Activated CD8-positive, alpha-beta T cell treated with anti-CD3 and anti-CD28 coated beads for 36 hours (primary cell): ENCODE data around the gene MAPK14. TPM values are rescaled to one million over a fixed set of nuclear protein-coding genes. Genes with fewer than 3 reads are reported as not detected.
A peak's percentile ranks its signal among the peaks of the same experiment; 100 is the strongest.

Experiments
- ATAC-seq: fragments of 200-7000 bp; cut with Tn5 transposase; one replicate; pipeline ENCODE4 v1.10.0; 2021; ENCODE audit warnings: mild to moderate bottlenecking, moderate library complexity
- CTCF ChIA-PET: fragments of 350-600 bp; sonication (Branson Sonifier 250); formaldehyde crosslinking; loops from one replicate; lab custom pipeline; 2021; ENCODE audit warnings: antibody characterized with exemption; lab: Charles Lee
- POLR2A ChIA-PET: fragments of 350-600 bp; sonication (Branson Sonifier 250); formaldehyde crosslinking; loops from one replicate; lab custom pipeline; 2021; ENCODE audit warnings: antibody characterized with exemption; lab: Charles Lee
- DNase-seq: peaks from one replicate; pipeline ENCODE4 v3.0.0-alpha.2; 2020
- H3K27ac Mint-ChIP-seq: one replicate; pipeline ENCODE4 v1.8.0; 2021; ENCODE audit warnings: mild to moderate bottlenecking, mixed read lengths
- H3K27me3 Mint-ChIP-seq: one replicate; pipeline ENCODE4 v1.8.0; 2021; ENCODE audit warnings: mixed read lengths
- H3K36me3 Mint-ChIP-seq: one replicate; pipeline ENCODE4 v1.8.0; 2021; ENCODE audit warnings: low read depth, mixed read lengths
- H3K4me1 Mint-ChIP-seq: one replicate; pipeline ENCODE4 v1.8.0; 2021; ENCODE audit warnings: low read depth, mixed read lengths
- H3K4me3 Mint-ChIP-seq: one replicate; pipeline ENCODE4 v1.8.0; 2021; ENCODE audit warnings: mild to moderate bottlenecking, moderate library complexity, mixed read lengths
- H3K9me3 Mint-ChIP-seq: one replicate; pipeline ENCODE4 v1.8.0; 2021; ENCODE audit warnings: mixed read lengths
- intact Hi-C: fragments of 100-400 bp; cut with micrococcal nuclease; formaldehyde crosslinking; loops from one replicate; pipeline ENCODE4 v1.10.0; 2022
- total RNA-seq, 2 experiments: library from RNA; stranded (reverse); gene quantifications; one replicate each; pipeline ENCODE4 v1.2.3, GENCODE V29; 2021
- TF ChIP-seq, protein P1 (sequence below): fragments of 200-600 bp; IDR thresholded peaks from one replicate; pipeline ENCODE4 v1.8.0; 2022; ENCODE audit warnings: antibody characterized with exemption, mild to moderate bottlenecking

The MAPK14 gene
- total RNA-seq, 2 experiments from 2014 or later = 45.7 to 49.8 TPM

DNA sequence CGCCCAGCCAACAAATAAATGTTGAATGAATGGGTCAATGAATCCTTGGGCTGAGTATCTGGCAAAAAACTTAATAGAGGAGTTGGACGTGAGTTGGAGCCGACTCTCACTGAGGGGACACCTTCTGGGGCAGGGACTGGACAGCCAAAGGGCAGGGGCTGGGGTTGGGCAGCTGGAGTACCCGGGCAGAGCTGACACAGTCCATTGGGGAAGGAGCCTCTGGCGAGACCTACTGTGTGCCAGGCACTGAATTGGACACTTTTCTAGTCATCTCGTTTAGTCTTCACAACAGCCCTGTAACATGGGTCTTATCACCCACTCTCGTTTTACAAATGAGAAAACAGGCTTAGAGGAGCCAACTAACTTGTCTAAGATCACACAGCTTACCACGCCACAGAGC lies 98.0 kb downstream of the MAPK14 start:
- intact Hi-C loops = loop anchor here (10.0 kb wide), 1 partner anchor 239 kb away; no protein-coding TSS in a partner anchor
- TF ChIP-seq, protein P1, sequence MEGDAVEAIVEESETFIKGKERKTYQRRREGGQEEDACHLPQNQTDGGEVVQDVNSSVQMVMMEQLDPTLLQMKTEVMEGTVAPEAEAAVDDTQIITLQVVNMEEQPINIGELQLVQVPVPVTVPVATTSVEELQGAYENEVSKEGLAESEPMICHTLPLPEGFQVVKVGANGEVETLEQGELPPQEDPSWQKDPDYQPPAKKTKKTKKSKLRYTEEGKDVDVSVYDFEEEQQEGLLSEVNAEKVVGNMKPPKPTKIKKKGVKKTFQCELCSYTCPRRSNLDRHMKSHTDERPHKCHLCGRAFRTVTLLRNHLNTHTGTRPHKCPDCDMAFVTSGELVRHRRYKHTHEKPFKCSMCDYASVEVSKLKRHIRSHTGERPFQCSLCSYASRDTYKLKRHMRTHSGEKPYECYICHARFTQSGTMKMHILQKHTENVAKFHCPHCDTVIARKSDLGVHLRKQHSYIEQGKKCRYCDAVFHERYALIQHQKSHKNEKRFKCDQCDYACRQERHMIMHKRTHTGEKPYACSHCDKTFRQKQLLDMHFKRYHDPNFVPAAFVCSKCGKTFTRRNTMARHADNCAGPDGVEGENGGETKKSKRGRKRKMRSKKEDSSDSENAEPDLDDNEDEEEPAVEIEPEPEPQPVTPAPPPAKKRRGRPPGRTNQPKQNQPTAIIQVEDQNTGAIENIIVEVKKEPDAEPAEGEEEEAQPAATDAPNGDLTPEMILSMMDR = no peak
- H3K4me1 Mint-ChIP-seq = peaks cover 76% of the 10 kb centered on the region
- no peaks in the 10 kb centered on the region for H3K9me3 Mint-ChIP-seq
- DNase-seq = no peak
- H3K4me3 Mint-ChIP-seq = no peak overlapping the region
- no peaks in the 10 kb centered on the region for H3K27me3 Mint-ChIP-seq
- ChIA-PET CTCF (interaction anchor here (1.0 to 2.5 kb wide), 5 partner anchors 25 to 215 kb away, joined by 3 to 8 read pairs (median 6); no protein-coding TSS in a partner anchor), POLR2A (interaction anchor here (1.1 to 1.6 kb wide), 3 partner anchors 15 to 70 kb away, joined by 3 to 6 read pairs (median 3); no protein-coding TSS in a partner anchor)
- no peak for ATAC-seq
- H3K27ac Mint-ChIP-seq = no peak overlapping the region
- peaks cover 3% of the 10 kb centered on the region for H3K36me3 Mint-ChIP-seq

DNA sequence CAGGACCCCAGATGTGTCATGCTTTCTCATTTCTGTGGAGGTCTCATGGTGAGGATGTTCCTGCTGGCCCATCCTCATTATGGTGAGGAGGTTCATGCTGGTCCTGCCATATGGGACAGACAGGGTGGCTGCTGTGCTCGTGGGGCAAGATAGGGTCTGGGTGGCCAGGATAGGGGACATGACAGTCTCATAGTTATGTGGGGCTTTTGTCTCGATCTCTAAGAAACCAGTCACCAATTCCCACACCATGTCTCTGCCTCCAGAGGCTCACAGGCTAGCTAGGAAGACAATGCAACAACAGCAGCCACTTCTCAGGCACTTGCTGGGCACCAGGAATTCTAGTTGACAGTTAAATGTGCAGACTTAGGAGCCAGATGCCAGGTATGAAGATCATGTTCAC lies 98.5 kb downstream of the MAPK14 start:
- Mint-ChIP-seq H3K9me3 (no peaks in the 10 kb centered on the region), H3K27me3 (no peaks in the 10 kb centered on the region), H3K27ac (peak overlapping the region; percentile 1), H3K36me3 (peaks cover 3% of the 10 kb centered on the region), H3K4me1 (peaks cover 70% of the 10 kb centered on the region), H3K4me3 (no peak overlapping the region)
- no peak for DNase-seq
- ChIA-PET POLR2A (interaction anchor here (1.1 to 1.6 kb wide), 5 partner anchors 14 to 71 kb away, joined by 3 to 6 read pairs (median 3); no protein-coding TSS in a partner anchor), CTCF (interaction anchor here (0.8 to 2.5 kb wide), 6 partner anchors 25 to 215 kb away, joined by 3 to 8 read pairs (median 6); no protein-coding TSS in a partner anchor)
- ATAC-seq = no peak
- TF ChIP-seq, protein P1 = no peak
- intact Hi-C loops = loop anchor here (10.0 kb wide), 1 partner anchor 239 kb away; no protein-coding TSS in a partner anchor

DNA sequence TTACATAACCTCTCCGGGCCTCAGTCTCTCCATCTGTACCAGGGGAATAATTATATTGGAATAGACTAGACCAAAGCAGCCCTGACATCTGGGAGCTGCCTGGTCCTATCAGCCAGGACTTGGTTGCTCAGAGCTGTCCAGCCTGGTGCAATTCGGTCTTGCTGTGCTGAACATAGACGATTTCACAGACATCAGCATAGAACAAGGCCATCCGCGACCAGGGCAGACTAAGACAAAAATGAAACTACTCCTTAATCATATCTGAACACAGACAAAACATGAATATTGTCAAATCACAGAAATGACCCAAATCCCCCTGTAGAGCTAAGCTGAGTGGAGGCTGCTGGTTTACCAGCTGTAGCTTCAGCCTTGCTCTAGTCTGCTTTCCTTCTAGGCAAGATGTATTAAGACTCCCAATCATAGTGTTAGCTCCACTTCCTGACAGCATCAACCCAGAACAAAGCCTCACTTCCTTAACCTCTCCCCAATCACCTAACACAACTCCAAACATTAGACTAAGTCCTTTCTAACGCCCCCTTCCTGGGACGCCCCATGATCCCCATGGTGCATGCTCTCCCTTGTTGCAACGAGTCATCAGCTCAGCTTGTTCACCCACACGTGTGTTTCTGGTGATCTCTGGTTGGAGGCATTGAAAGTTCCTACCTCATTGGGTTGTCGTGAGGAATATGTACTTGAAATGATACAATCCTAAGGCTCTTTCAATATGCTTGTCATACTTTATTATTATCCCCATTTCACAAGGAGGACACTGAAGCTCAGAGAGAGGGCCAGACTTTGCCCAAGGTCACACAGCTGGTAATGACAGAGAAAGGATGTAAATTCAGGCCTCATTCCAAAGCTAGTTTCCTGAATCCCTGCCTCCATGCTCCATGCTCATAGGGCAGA lies 99.2 kb downstream of the MAPK14 start:
- POLR2A ChIA-PET = interaction anchor here (0.6 to 1.5 kb wide), 4 partner anchors 14 to 71 kb away, joined by 3 to 4 read pairs (median 4); no protein-coding TSS in a partner anchor
- intact Hi-C loops = loop anchor here (10.0 kb wide), 1 partner anchor 238 kb away; no protein-coding TSS in a partner anchor
- Mint-ChIP-seq H3K4me3 (no peak overlapping the region), H3K36me3 (peaks cover 3% of the 10 kb centered on the region), H3K27ac (peak overlapping the region; percentile 27), H3K9me3 (no peaks in the 10 kb centered on the region), H3K27me3 (no peaks in the 10 kb centered on the region), H3K4me1 (peaks cover 66% of the 10 kb centered on the region)
- TF ChIP-seq, protein P1 = no peak
- DNase-seq = peak; percentile 57
- no peak for ATAC-seq
- CTCF ChIA-PET = interaction anchor here (0.8 to 2.5 kb wide), 7 partner anchors 18 to 214 kb away, joined by 3 to 8 read pairs (median 5); partner anchors contain the start of gene MAPK14

DNA sequence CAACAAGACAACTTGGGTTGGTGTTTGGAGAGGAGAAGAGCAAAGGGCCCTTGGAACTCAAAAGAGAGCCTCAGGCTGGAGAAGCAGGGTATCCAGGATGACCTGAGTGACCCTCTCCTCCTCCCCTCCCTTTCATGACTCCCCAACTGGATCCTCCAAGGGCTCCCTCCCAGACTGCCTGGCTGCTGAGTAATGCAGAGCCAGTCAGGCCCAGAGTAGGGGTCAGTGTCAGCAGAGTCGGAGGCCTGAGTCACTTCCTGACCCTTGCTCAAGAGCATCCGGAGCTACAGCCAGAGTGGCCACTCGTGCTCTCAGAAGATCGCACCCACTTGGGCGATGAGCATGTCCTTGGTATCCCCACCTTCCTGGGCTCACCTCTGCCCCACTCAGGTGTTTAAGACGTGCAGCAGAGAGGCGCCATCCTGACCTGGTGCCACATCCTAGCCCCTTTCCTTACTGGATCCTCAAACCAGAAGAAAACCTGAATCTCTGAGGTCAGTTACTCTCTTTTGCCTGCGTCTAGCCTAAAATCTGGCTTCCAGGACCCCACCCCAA lies 99.9 kb downstream of the MAPK14 start:
- no peak for DNase-seq
- intact Hi-C loops = loop anchor here (10.0 kb wide), 1 partner anchor 237 kb away; no protein-coding TSS in a partner anchor
- ChIA-PET POLR2A (interaction anchor here (1.1 kb wide), 1 partner anchor 15 kb away, joined by 3 read pairs; no protein-coding TSS in a partner anchor), CTCF (interaction anchor here (1.1 to 1.8 kb wide), 3 partner anchors 19 to 100 kb away, joined by 3 to 6 read pairs (median 3); partner anchors contain the start of gene MAPK14)
- no peak for ATAC-seq
- no peak overlapping the region for H3K4me3 Mint-ChIP-seq
- TF ChIP-seq, protein P1 = no peak
- H3K27me3 Mint-ChIP-seq = no peaks in the 10 kb centered on the region
- peaks cover 65% of the 10 kb centered on the region for H3K4me1 Mint-ChIP-seq
- no peak overlapping the region for H3K27ac Mint-ChIP-seq
- H3K36me3 Mint-ChIP-seq = peaks cover 8% of the 10 kb centered on the region
- H3K9me3 Mint-ChIP-seq = no peaks in the 10 kb centered on the region
